ENCODE results near the gene SLC24A3.

- TF ChIP-seq CTCF (IDR thresholded peaks at IDR 0.05; ENCODE audit: insufficient read depth, low read depth, low read length): no peak
- no peak for TF ChIP-seq EZH2 (IDR thresholded peaks at IDR 0.05; ENCODE audit: insufficient read depth, low read length)
Observed at GRCh38 chr20:19406381-19406780, 193.9 kb downstream of the SLC24A3 start.

Data from astrocyte (in vitro differentiated cells and primary cell).